ENCODE measurements around the gene NFKBIB. TPM values are rescaled to one million over a fixed set of nuclear protein-coding genes. Genes with fewer than 3 reads are reported as not detected.

Gene NFKBIB
- total and polyA plus RNA-seq, 2 of the 13 experiments (the other 11 are each of a cell fraction or from before 2014, with no cell fraction given), result 8.6 to 14.9 TPM

- TF ChIP-seq ZKSCAN1 (IDR thresholded peaks at IDR 0.05; ENCODE audit: low read length) (peak; percentile 100), MLX (CRISPR knock-in tag; IDR thresholded peaks at IDR 0.05) (peak; percentile 12; the same call in 1 of the 2 replicates), SOX5 (CRISPR knock-in tag; IDR thresholded peaks at IDR 0.05; ENCODE audit: borderline replicate concordance) (peak; percentile 45; the same call in 1 of the 2 replicates), ZNF83 (CRISPR knock-in tag; IDR thresholded peaks at IDR 0.05; ENCODE audit: borderline replicate concordance) (peak; percentile 59; the same call in 1 of the 2 replicates), MYC (CRISPR knock-in tag; IDR thresholded peaks at IDR 0.05; ENCODE audit: borderline replicate concordance) (peak; percentile 58; the same call in 1 of the 2 replicates), ZNF281 (CRISPR knock-in tag; IDR thresholded peaks at IDR 0.05; ENCODE audit: borderline replicate concordance) (no peak), HINFP (CRISPR knock-in tag; IDR thresholded peaks at IDR 0.05; ENCODE audit: low read depth) (0 out of 2 replicates have a peak, but pooled peaks have one; percentile 45), HOXA5 (CRISPR knock-in tag; IDR thresholded peaks at IDR 0.05) (no peak; the same call in 1 of the 2 replicates), RFXANK (CRISPR knock-in tag; IDR thresholded peaks at IDR 0.05) (0 out of 2 replicates have a peak, but pooled peaks have one; percentile 35), ISL2 (CRISPR knock-in tag; IDR thresholded peaks at IDR 0.05) (peak; percentile 51; the same call in 1 of the 2 replicates), SPEN (CRISPR knock-in tag; IDR thresholded peaks at IDR 0.05; ENCODE audit: low read depth) (peak; percentile 59; the same call in 1 of the 2 replicates), ZNF407 (CRISPR knock-in tag; IDR thresholded peaks at IDR 0.05; ENCODE audit: not compliant biosample characterization) (peak; percentile 85), ZNF781 (CRISPR knock-in tag; IDR thresholded peaks at IDR 0.05; ENCODE audit: borderline replicate concordance, not compliant biosample characterization) (peak; percentile 72), KMT2A (CRISPR knock-in tag; IDR thresholded peaks at IDR 0.05) (peak; percentile 21; the same call in 1 of the 2 replicates), PTBP1 (IDR thresholded peaks at IDR 0.05; ENCODE audit: low read depth, low read length, poor library complexity, severe bottlenecking) (peak; percentile 25)
Observed at GRCh38 chr19:38929929-38930775, 30.4 kb downstream of the NFKBIB start, which contains the start of gene SARS2 (continued).
